ENCODE measurements around the gene TOR1B.
A peak's percentile ranks its signal among the peaks of the same experiment; 100 is the strongest.

The TOR1B gene

DNA sequence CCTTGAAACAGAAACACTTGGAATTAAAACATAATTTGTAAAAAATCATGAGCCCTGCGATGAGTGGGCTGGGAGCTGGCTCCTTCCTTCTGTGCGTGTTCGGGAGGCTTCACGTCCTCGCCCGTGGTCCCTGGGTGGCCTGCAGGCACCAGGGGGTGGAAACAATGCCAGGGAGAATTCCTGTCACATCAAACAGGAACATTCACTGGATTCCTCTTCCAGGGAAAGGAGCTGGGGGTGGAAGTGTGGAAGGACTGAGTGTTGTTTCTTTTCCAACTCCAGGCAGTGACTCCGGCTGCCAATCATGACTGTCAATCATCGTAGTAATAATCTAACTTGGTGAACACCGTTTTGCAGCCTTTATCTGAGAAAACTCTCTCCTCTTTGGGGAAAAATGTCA is 10.7 kb downstream of the TOR1B start:
- H3K4me1 Mint-ChIP-seq: peaks cover 13% of the 10 kb centered on the region
- no peak for ATAC-seq (ENCODE audit: low read depth)
- no peak for DNase-seq (ENCODE audit: low spot score in 2 of 2)
- H3K9me3 Mint-ChIP-seq: no peaks in the 10 kb centered on the region
- no peak overlapping the region for H3K27ac Mint-ChIP-seq
- no peaks in the 10 kb centered on the region for H3K27me3 Mint-ChIP-seq
- H3K36me3 Mint-ChIP-seq: peaks cover 20% of the 10 kb centered on the region
- H3K4me3 Mint-ChIP-seq: no peak overlapping the region

DNA sequence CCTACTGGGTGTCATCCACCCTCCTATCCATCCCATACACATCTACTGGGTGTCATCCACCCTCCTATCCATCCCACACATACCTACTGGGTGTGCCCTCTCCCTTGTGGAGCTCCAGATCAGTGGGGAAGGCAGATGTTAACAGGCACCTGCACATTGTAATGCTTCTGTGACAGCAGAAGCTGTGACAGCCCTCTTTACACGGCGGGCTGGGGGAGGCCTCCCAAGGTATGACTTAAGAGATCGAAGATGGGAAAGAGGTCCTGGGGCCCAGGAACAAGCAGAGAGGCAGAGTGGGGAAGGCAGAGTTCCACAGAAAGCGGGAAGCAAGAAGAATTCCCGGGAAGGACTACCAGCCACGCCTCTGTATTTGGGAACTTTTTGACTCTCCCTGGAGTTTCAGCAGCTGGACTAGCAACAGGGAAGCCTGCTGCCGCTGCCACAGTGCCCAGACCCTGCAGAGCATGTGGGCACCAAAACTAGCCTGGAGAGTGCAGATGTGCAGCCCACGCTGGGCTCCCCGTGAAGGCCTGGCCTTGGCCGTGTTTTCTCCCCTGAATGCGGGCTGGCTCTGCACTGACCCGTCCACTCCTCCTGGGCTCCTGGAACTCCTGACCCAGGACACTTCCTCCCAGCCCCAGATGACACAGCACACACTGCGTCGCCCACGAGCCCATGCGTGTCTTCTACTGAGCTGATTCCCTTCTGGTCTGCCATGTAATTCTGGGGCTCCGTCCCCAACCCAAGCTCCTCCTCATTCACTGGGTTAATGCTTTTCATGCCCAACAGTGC is 11.6 kb downstream of the TOR1B start:
- peaks cover 21% of the 10 kb centered on the region for H3K36me3 Mint-ChIP-seq
- H3K27ac Mint-ChIP-seq: no peak overlapping the region
- H3K9me3 Mint-ChIP-seq: no peaks in the 10 kb centered on the region
- ATAC-seq (ENCODE audit: low read depth): no peak
- no peak for DNase-seq (ENCODE audit: low spot score in 2 of 2)
- H3K4me3 Mint-ChIP-seq: no peak overlapping the region
- no peaks in the 10 kb centered on the region for H3K27me3 Mint-ChIP-seq
- H3K4me1 Mint-ChIP-seq: peaks cover 14% of the 10 kb centered on the region

DNA sequence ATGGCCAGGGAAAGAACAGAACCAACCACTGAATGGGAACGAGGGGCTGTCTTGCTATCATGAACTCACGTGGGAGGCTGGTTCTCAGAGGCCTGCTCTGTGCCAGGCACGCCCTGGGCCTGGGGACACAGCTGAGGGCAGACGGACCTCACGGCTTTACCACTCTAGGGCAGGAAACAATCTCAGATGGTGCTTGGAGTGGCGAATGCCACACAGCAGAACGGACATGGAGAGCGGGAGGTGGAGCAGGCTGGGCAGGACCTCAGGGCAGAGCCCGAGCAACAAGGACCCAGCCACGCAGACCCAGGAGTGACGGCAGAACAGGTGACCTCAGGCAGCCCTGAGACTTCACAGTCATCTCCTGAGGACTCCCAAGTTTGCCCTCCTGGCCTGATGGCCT is 12.3 kb downstream of the TOR1B start:
- DNase-seq (ENCODE audit: low spot score in 2 of 2) (no peak), ATAC-seq (ENCODE audit: low read depth) (no peak)
- Mint-ChIP-seq H3K36me3 (peaks cover 21% of the 10 kb centered on the region), H3K4me1 (peaks cover 14% of the 10 kb centered on the region), H3K9me3 (no peaks in the 10 kb centered on the region), H3K27ac (no peak overlapping the region), H3K4me3 (no peak overlapping the region), H3K27me3 (no peaks in the 10 kb centered on the region)

DNA sequence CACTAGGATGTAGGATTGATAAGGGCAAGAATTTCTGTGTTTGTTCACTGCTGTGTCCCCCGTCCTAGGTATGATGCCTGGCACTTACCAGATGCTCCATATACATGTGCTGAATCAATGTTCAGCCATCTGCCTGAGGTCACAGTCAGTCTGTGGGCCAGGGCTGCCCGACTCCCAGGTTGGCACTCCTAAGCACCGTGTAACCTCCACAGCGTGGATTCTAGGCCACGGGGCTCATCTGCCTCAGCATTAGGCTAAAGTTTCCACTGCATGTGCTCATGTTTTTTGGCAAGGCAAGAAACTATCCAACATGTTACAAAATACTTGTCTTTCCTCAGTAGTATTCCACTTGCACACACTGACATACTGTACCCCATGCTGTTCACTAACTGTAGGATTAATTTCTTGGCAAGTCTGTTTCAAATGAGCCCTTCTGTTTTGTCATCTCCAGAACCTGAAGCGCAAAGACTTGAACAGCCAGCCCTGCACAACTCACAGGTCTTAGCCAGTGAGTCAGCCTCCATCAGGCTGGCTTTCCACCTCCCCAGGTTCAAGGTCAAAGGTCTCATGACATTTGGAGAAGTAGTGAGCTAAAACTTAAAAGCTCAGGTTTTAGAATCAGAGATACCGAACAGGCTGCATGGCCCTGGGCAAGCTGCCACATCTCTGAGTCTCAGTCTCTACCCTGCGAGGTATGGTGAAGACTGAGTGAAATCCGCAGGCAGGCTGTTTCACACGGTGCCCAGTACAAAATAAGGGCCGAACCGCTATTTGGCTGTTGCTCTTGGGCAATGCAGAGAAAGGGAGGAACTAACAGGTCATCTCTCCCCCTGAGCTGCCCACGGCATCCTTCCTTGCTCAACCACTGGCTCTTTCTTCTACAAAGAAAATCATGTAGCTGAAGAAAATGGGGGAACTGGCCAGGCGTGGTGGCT is 13.8 kb downstream of the TOR1B start:
- no peak for ATAC-seq (ENCODE audit: low read depth)
- H3K9me3 Mint-ChIP-seq: no peaks in the 10 kb centered on the region
- DNase-seq (ENCODE audit: low spot score in 2 of 2): no peak
- H3K27me3 Mint-ChIP-seq: no peaks in the 10 kb centered on the region
- H3K27ac Mint-ChIP-seq: no peak overlapping the region
- H3K36me3 Mint-ChIP-seq: peaks cover 19% of the 10 kb centered on the region
- no peak overlapping the region for H3K4me3 Mint-ChIP-seq
- H3K4me1 Mint-ChIP-seq: peaks cover 14% of the 10 kb centered on the region

DNA sequence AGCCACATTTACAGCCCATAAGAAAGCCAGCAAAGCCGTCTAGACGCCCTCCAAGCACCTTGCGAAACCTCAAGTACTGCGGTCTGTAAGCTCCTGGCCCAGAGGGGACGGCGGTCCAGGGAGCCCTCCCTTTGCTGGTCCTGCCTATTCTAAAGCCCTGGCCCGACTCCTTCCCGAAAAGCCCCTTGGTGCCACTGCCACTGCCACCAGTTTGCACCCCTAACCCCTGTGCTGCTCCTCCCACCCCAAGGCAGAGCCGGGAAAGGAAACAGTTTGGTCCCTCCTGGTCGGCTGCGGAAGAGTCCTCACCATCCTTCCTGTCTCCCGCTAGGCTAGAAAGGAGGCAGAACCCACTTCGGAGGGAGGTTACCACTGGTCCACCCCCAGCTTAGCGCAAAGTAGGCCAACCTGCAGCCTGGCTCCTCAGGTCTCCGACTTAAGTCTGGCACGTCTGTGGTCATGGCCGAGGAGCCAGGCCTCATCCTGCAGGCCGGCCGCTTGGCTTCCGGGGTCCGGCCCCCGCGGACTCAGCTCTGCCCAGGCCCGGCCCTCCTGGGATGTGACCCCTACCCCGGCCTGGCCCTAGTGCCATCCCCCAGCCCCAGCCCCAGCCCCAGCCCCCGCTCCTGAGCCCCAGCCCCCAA is 20.0 kb downstream of the TOR1B start:
- peak overlapping the region; percentile 90 for H3K4me3 Mint-ChIP-seq
- no peaks in the 10 kb centered on the region for H3K27me3 Mint-ChIP-seq
- ATAC-seq (ENCODE audit: low read depth) (no peak), DNase-seq (ENCODE audit: low spot score in 2 of 2) (no peak)
- H3K36me3 Mint-ChIP-seq: peaks cover 6% of the 10 kb centered on the region
- no peak overlapping the region for H3K27ac Mint-ChIP-seq
- H3K4me1 Mint-ChIP-seq: peaks cover 13% of the 10 kb centered on the region
- H3K9me3 Mint-ChIP-seq: no peaks in the 10 kb centered on the region

DNA sequence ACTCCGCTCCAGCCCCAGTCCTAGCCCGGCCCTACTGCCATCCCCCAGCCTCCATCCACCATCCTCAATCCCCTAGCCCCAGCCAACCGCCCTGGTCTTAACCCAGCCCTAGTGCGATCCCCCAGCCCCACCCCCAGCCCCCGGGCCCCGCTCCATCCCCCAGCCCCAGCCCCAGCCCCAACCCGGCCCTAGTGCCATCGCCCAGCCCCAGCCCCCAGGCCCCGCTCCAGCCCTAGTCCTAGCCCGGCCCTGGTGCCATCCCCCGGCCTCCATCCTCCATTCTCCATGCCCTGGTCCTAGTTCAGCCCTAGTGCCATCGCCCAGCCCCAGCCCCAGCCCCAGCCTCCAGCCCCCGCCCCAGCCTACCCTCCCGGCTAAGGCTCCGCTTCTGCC is 20.6 kb downstream of the TOR1B start:
- H3K36me3 Mint-ChIP-seq: peaks cover 6% of the 10 kb centered on the region

DNA sequence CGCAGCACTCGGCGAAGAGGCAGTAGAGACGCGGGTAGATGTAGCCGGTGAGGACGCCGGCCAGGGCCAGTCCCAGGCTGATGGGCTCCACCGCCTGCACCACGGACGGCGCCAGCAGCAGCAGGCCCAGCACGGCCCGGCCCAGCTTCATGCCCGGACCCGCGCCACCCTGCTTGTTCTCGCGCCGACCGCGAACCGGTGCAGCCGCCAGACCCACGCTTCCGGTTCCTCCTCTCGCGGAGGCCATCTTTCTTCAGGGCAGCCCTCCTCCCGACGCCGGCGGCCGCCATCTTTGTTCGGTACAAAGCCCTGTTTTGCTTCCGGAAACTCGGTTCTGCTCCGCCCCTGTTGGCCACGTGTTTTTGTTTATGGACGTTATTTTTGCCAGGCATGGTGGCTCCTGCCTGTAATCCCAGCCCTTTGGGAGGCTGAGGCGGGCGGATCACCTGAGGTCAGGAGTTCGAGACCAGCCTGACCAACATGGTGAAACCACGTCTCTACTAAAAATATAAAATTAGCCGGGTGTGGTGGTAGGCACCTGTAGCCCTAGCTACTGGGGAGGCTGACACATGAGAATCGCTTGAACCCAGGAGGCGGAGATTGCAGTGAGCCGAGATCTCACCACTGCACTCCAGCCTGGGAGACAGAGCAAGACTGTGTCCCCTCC is 21.1 kb downstream of the TOR1B start, which contains the start of gene TOR1A:
Gene TOR1A (minus strand): TSS at position 202 of the 667 bp plus-strand sequence. CDS start 51 bp downstream, at position 151.
- ATAC-seq (ENCODE audit: low read depth) (peak; percentile 98), DNase-seq (ENCODE audit: low spot score in 2 of 2) (peak; percentile 85 to 89)
- Mint-ChIP-seq H3K9me3 (no peaks in the 10 kb centered on the region), H3K27me3 (no peaks in the 10 kb centered on the region), H3K4me3 (peak within 1 kb of the TSS; percentile 90), H3K4me1 (peaks cover 10% of the 10 kb centered on the region), H3K27ac (peak within 1 kb of the TSS; percentile 84), H3K36me3 (peaks cover 6% of the 10 kb centered on the region)

More for the DNA sequence above, 20.6 kb downstream of the TOR1B start:
- Mint-ChIP-seq H3K27me3 (no peaks in the 10 kb centered on the region), H3K9me3 (no peaks in the 10 kb centered on the region), H3K4me3 (peak overlapping the region; percentile 90), H3K4me1 (peaks cover 13% of the 10 kb centered on the region), H3K27ac (peak overlapping the region; percentile 84)
- ATAC-seq (ENCODE audit: low read depth) (peak; percentile 19), DNase-seq (ENCODE audit: low spot score in 2 of 2) (no peak)

DNA sequence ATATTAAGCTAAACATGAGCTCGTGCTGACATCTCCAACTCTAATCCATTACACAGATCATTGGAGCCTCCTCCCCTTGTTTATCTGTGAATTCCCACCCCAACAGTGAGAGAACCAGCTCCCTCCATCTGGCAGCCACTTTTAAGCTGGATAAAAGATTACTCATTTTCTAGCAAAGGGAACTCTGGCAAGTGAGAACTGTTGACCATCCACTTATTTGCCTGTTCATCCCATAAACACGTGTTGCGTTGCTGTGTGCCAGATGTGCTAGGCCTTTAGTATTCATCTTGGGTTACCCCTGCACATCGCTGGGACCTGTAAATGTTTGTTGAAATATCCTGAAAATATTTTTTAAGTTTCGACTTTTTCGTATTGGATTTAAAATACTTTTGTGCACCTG is 23.4 kb downstream of the TOR1B start:
- H3K4me1 Mint-ChIP-seq: peaks cover 10% of the 10 kb centered on the region
- no peaks in the 10 kb centered on the region for H3K27me3 Mint-ChIP-seq
- no peak overlapping the region for H3K4me3 Mint-ChIP-seq
- ATAC-seq (ENCODE audit: low read depth): no peak
- no peak overlapping the region for H3K27ac Mint-ChIP-seq
- no peaks in the 10 kb centered on the region for H3K9me3 Mint-ChIP-seq
- H3K36me3 Mint-ChIP-seq: peaks cover 6% of the 10 kb centered on the region
- no peak for DNase-seq (ENCODE audit: low spot score in 2 of 2)

DNA sequence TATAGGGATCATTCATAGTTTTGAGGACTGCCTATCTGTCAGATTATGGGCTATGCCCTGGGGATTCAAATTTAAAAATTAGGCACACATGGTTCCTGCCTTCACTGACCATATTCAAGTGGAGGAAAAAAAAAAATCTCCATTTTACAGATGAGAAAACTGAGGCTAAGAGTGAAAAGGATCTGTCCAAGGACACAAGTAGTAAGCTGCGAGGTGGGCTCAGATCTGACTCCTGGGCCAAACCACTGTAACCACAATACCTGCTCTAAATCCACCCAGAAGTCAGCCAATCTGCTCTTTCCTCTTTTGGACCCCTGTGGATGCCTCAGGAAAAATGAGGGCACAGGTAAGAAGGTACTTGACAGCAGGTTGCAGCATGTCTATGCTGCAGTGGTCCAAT is 23.8 kb downstream of the TOR1B start:
- no peak overlapping the region for H3K27ac Mint-ChIP-seq
- ATAC-seq (ENCODE audit: low read depth): no peak
- peaks cover 7% of the 10 kb centered on the region for H3K36me3 Mint-ChIP-seq

DNA sequence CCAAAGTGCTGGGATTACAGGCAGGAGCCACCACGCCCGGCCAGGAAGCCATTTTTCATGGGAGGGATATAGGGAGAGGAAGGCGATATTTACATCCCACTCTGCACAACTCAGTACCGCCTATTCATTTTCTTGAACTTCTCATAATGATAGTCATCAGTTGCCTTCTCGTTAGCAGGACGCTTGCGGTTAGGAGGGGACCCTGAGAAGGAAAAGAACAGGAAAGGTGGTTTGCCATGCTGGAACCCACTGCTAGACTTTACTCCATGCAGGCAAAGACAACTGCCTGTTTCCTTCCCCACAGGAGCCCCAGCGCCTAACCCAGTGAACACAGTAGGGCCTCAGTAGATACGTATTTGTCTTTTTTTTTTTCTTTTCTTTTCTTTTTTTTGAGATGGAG is 25.1 kb downstream of the TOR1B start:
- no peak overlapping the region for H3K4me3 Mint-ChIP-seq
- ATAC-seq (ENCODE audit: low read depth): no peak
- no peak for DNase-seq (ENCODE audit: low spot score in 2 of 2)
- no peaks in the 10 kb centered on the region for H3K9me3 Mint-ChIP-seq
- H3K4me1 Mint-ChIP-seq: peaks cover 1% of the 10 kb centered on the region
- no peak overlapping the region for H3K27ac Mint-ChIP-seq
- no peaks in the 10 kb centered on the region for H3K27me3 Mint-ChIP-seq
- peaks cover 5% of the 10 kb centered on the region for H3K36me3 Mint-ChIP-seq

More for the DNA sequence above, 23.8 kb downstream of the TOR1B start:
- Mint-ChIP-seq H3K27me3 (no peaks in the 10 kb centered on the region), H3K4me3 (no peak overlapping the region), H3K4me1 (peaks cover 10% of the 10 kb centered on the region), H3K9me3 (no peaks in the 10 kb centered on the region)
- no peak for DNase-seq (ENCODE audit: low spot score in 2 of 2)

DNA sequence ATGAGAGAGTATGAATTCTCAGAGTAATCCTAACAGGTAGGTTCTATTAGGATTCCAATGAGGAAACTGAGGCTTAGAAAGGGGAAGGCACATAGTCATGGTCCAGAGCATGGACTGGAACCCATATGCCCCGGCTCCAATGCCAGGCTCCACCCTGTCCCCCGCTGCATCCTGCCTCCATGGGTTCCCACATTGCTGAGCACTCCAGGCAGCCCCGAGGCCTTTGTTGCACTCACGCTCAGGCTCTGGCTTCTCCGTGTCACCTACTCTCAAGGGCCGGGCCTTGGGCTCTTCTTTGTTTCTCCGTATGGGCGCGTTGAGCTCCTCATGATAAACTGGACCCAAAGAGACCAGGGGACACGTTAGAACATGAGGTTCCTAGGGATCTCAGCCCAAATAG is 26.0 kb downstream of the TOR1B start:
- Mint-ChIP-seq H3K4me3 (no peak overlapping the region), H3K27ac (no peak overlapping the region), H3K27me3 (no peaks in the 10 kb centered on the region), H3K9me3 (no peaks in the 10 kb centered on the region), H3K4me1 (peaks cover 5% of the 10 kb centered on the region), H3K36me3 (peaks cover 8% of the 10 kb centered on the region)
- no peak for DNase-seq (ENCODE audit: low spot score in 2 of 2)
- no peak for ATAC-seq (ENCODE audit: low read depth)

DNA sequence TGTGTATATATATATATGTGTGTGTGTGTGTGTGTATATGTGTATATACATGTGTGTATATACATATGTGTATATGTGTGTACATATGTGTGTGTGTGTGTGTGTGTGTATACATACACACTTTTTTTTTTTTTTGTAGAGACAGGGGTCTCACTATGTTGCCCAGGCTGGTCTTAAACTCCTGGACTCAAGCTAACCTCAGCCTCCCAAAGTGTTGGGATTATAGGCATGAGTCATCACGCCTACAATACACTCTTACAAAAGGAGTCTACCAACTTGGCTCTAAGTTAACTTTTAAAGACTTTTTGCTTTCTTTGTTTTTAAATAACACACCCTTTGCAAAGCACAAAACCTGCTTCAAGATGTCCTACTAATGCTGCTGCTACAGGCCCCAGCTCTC is 30.0 kb downstream of the TOR1B start:
- Mint-ChIP-seq H3K4me3 (peak overlapping the region; percentile 96), H3K27me3 (no peaks in the 10 kb centered on the region), H3K36me3 (peaks cover 11% of the 10 kb centered on the region), H3K4me1 (peaks cover 26% of the 10 kb centered on the region), H3K9me3 (no peaks in the 10 kb centered on the region), H3K27ac (no peak overlapping the region)
- no peak for ATAC-seq (ENCODE audit: low read depth)
- DNase-seq (ENCODE audit: low spot score in 2 of 2): no peak

DNA sequence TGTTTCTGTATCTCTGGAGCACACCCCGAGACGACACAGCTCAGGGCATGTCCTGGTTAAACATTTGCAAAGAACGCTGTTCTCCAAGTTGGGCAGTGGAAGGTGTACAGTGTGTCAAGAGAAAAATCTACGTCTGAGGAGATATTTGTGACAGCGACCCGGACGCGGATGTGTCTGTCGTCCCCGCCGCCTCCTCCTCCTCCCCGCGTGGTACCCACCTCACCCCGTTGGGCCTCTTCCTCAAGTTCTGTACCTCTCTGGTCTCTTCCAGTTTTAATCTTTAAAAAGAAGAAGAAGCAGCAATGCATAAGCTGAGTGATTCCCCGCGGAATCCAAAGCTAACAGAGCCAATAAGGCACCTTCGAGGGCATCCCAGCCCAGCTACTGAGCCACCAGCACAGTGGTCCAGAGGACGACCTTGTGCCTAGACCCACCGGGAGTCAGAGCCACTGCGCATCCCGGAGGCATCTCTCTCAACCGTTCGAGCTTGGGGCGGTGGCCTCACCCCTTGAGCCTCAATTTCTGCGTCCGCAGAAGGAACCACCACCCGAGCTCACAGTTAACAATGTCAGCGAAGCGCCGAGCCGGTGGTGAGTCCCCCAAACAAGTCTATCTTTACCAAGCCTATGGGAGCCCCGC is 31.6 kb downstream of the TOR1B start:
- Mint-ChIP-seq H3K27ac (peak overlapping the region; percentile 94), H3K27me3 (no peaks in the 10 kb centered on the region), H3K36me3 (peaks cover 10% of the 10 kb centered on the region), H3K4me1 (peaks cover 34% of the 10 kb centered on the region), H3K4me3 (peak overlapping the region; percentile 96), H3K9me3 (no peaks in the 10 kb centered on the region)
- DNase-seq (ENCODE audit: low spot score in 2 of 2): no peak
- ATAC-seq (ENCODE audit: low read depth): peak; percentile 26

Data from memory B cell (primary cell).